ENCODE results near the gene MPPE1. TPM values are rescaled to one million over a fixed set of nuclear protein-coding genes. Genes with fewer than 3 reads are reported as not detected.
A peak's percentile ranks its signal among the peaks of the same experiment; 100 is the strongest.

Gene MPPE1
- total RNA-seq, 6 experiments from 2014 or later = 23.2 to 40.9 (median 30.7) TPM

GRCh38 chr18:11861583-11862288 is 46.4 kb downstream of the MPPE1 start:
- no peaks in the 10 kb centered on the region for H3K9me3 ChIP-seq
- ATAC-seq (no peak), DNase-seq (no peak)
- H3K27ac ChIP-seq = no peak overlapping the region
- H3K4me3 ChIP-seq = no peak overlapping the region
- TF ChIP-seq CTCF (IDR thresholded peaks at IDR 0.05) (no peak), POLR2A (IDR thresholded peaks at IDR 0.05) (no peak)
- H3K27me3 ChIP-seq = no peaks in the 10 kb centered on the region
- peaks cover 0 to 3% (median 0%) of the 10 kb centered on the region in 4 donors for H3K4me1 ChIP-seq
- intact Hi-C loops (cut with DNase I) = no loop called here
- no peaks in the 10 kb centered on the region for H3K36me3 ChIP-seq
- WGBS (ENCODE audit: insufficient coverage, low coverage, low lambda C conversion rate, missing lambda C conversion rate) = 81% methylated on average over 12 of the region's 20 CpGs

- Histone ChIP-seq H3K4me1 (peaks cover 0 to 12% (median 0%) of the 10 kb centered on the region in 4 donors), H3K36me3 (no peaks in the 10 kb centered on the region), H3K4me3 (no peak overlapping the region), H3K27me3 (no peaks in the 10 kb centered on the region), H3K9me3 (no peaks in the 10 kb centered on the region), H3K27ac (no peak overlapping the region)
- WGBS (ENCODE audit: insufficient coverage, low coverage, low lambda C conversion rate, missing lambda C conversion rate) = 74% methylated on average over 8 of the region's 17 CpGs
- TF ChIP-seq POLR2A (IDR thresholded peaks at IDR 0.05) = no peak
- TF ChIP-seq CTCF (IDR thresholded peaks at IDR 0.05) = no peak
- no peak for ATAC-seq
- no peak for DNase-seq
- intact Hi-C loops (cut with DNase I) = no loop called here
Observed at GRCh38 chr18:11860594-11861450, 47.3 kb downstream of the MPPE1 start.

GRCh38 chr18:11859903-11860407 is 48.2 kb downstream of the MPPE1 start:
- intact Hi-C loops (cut with DNase I) = no loop called here

More at GRCh38 chr18:11859903-11860407, 48.2 kb downstream of the MPPE1 start:
- no peak overlapping the region for H3K27ac ChIP-seq
- peak in 2 of 4 donors; percentile 41 to 51 for ATAC-seq
- no peak for DNase-seq
- no peaks in the 10 kb centered on the region for H3K27me3 ChIP-seq
- H3K4me1 ChIP-seq = peaks cover 0 to 14% (median 0%) of the 10 kb centered on the region in 4 donors
- 64% methylated on average over 4 of the region's 4 CpGs for WGBS (ENCODE audit: insufficient coverage, low coverage, low lambda C conversion rate, missing lambda C conversion rate)
- H3K9me3 ChIP-seq = no peaks in the 10 kb centered on the region
- H3K36me3 ChIP-seq = no peaks in the 10 kb centered on the region
- TF ChIP-seq POLR2A (IDR thresholded peaks at IDR 0.05) (no peak), CTCF (IDR thresholded peaks at IDR 0.05) (no peak)
- H3K4me3 ChIP-seq = no peak overlapping the region

Measured in right lobe of liver (tissue), 6 donors.